SH-SY5Y (cell line): Measurements from ENCODE around the gene CCDC12.

Source experiments
- GATA2 ChIP-seq: IDR thresholded peaks from 2 replicates; pipeline ENCODE4 v1.6.1; 2011; ENCODE audit warnings: mild to moderate bottlenecking, low read depth, low read length
- GATA3 ChIP-seq: IDR thresholded peaks from 2 replicates; pipeline ENCODE4 v1.6.1; 2011; ENCODE audit warnings: low read depth, mild to moderate bottlenecking, low read length, moderate library complexity

DNA sequence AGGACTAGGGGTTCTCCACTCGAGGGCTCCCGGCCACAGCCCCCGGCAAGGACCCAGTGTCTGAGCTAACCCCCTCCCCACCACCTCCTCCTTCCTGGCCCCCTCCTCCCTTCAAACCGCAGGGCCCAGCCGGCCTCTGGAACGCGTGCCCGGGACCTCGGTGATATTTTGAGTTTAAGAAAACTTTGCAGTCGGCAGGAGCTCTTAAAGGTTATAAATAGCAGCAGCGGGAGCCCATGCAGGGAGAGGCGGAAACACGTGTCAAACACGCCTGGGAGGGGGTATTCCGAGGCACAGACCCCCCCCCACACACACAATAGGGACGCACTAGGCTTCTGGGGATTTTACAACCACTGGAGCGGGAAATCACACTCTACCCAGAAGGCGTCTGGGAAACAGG is 102.1 kb downstream of the CCDC12 start:
- TF ChIP-seq GATA3 (no peak), GATA2 (no peak)
